Colonic mucosa (tissue), 4 donors: ENCODE results near the gene ORM2. TPM values are rescaled to one million over a fixed set of nuclear protein-coding genes. Genes with fewer than 3 reads are reported as not detected.

ENCODE experiments used
- DNase-seq: peaks from one replicate; pipeline ENCODE4 v3.0.0-alpha.2; 2020
- H3K27ac ChIP-seq: fragments of 200-600 bp; one replicate; pipeline ENCODE4 v1.8.0; 2021
- H3K27me3 ChIP-seq: fragments of 200-600 bp; one replicate; pipeline ENCODE4 v1.8.0; 2021
- H3K36me3 ChIP-seq: fragments of 200-600 bp; one replicate; pipeline ENCODE4 v1.8.0; 2021
- H3K4me1 ChIP-seq: fragments of 200-600 bp; one replicate; pipeline ENCODE4 v1.8.0; 2021; ENCODE audit warnings: mild to moderate bottlenecking
- H3K4me3 ChIP-seq: fragments of 200-600 bp; one replicate; pipeline ENCODE4 v1.8.0; 2021
- H3K9ac ChIP-seq, 2 donors: one replicate each; pipeline ENCODE4 v1.7.0; 2013; ENCODE audit warnings: control low read depth in 2 of 2, low read depth in 2 of 2, low read length in 2 of 2
- H3K9me3 ChIP-seq: fragments of 200-600 bp; one replicate; pipeline ENCODE4 v1.8.0; 2021
- intact Hi-C: fragments of 100-400 bp; cut with DNase I; formaldehyde crosslinking; loops from one replicate; pipeline ENCODE4 v1.14.1; 2022
- total RNA-seq, 2 donors: library from RNA; stranded (reverse); fragmentation: NEBNext Ultra II Directional in 1 of 2; extraction: Animal tissue kit (Norgen Biotek cat#: 25700) in 1 of 2; gene quantifications; one replicate each; pipeline ENCODE4 v1.2.1, GENCODE V29; 2021
- TF ChIP-seq, protein P1 (sequence below): fragments of 200-600 bp; IDR thresholded peaks from one replicate; pipeline ENCODE4 v1.8.0; 2022; ENCODE audit warnings: antibody characterized with exemption, mild to moderate bottlenecking
- donor health status: healthy.
- donor health status: DM: no; HTN: no; CAD: no.
- donor health status: DM: no; HTN: no; CAD: no.

ORM2 gene
- total RNA-seq, 2 donors from 2014 or later: 2.4 TPM; not detected in 1

GRCh38 chr9:114287763-114288192 lies 41.9 kb upstream of the ORM2 start:
- no peak overlapping the region for H3K27ac ChIP-seq
- intact Hi-C loops: loop anchor here (5.0 kb wide), 1 partner anchor 180 kb away; no protein-coding TSS in a partner anchor
- no peaks in the 10 kb centered on the region for H3K27me3 ChIP-seq
- TF ChIP-seq, protein P1, sequence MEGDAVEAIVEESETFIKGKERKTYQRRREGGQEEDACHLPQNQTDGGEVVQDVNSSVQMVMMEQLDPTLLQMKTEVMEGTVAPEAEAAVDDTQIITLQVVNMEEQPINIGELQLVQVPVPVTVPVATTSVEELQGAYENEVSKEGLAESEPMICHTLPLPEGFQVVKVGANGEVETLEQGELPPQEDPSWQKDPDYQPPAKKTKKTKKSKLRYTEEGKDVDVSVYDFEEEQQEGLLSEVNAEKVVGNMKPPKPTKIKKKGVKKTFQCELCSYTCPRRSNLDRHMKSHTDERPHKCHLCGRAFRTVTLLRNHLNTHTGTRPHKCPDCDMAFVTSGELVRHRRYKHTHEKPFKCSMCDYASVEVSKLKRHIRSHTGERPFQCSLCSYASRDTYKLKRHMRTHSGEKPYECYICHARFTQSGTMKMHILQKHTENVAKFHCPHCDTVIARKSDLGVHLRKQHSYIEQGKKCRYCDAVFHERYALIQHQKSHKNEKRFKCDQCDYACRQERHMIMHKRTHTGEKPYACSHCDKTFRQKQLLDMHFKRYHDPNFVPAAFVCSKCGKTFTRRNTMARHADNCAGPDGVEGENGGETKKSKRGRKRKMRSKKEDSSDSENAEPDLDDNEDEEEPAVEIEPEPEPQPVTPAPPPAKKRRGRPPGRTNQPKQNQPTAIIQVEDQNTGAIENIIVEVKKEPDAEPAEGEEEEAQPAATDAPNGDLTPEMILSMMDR: no peak
- no peaks in the 10 kb centered on the region for H3K4me1 ChIP-seq
- H3K36me3 ChIP-seq: no peaks in the 10 kb centered on the region
- DNase-seq: no peak
- no peak overlapping the region for H3K4me3 ChIP-seq
- H3K9ac ChIP-seq: no peak overlapping the region
- H3K9me3 ChIP-seq: no peaks in the 10 kb centered on the region

GRCh38 chr9:114288193-114289091 lies 41.2 kb upstream of the ORM2 start:
- no peak for DNase-seq
- Histone ChIP-seq H3K27ac (no peak overlapping the region), H3K4me1 (no peaks in the 10 kb centered on the region), H3K9me3 (no peaks in the 10 kb centered on the region), H3K36me3 (no peaks in the 10 kb centered on the region), H3K4me3 (no peak overlapping the region), H3K27me3 (no peaks in the 10 kb centered on the region), H3K9ac (no peak overlapping the region)
- intact Hi-C loops: loop anchor here (5.0 kb wide), 1 partner anchor 181 kb away; no protein-coding TSS in a partner anchor
- TF ChIP-seq, protein P1: no peak

GRCh38 chr9:114289106-114289505 lies 40.6 kb upstream of the ORM2 start:
- Histone ChIP-seq H3K9me3 (no peaks in the 10 kb centered on the region), H3K9ac (no peak overlapping the region), H3K4me1 (no peaks in the 10 kb centered on the region), H3K27me3 (no peaks in the 10 kb centered on the region), H3K27ac (no peak overlapping the region), H3K36me3 (no peaks in the 10 kb centered on the region), H3K4me3 (no peak overlapping the region)
- DNase-seq: no peak
- intact Hi-C loops: loop anchor here (5.0 kb wide), 1 partner anchor 182 kb away; no protein-coding TSS in a partner anchor
- TF ChIP-seq, protein P1: no peak

- intact Hi-C loops: loop anchor here (5.0 kb wide), 3 partner anchors 133 to 208 kb away; partner anchors contain the start of gene COL27A1
- H3K4me1 ChIP-seq: no peaks in the 10 kb centered on the region
- H3K27ac ChIP-seq: no peak overlapping the region
- H3K36me3 ChIP-seq: no peaks in the 10 kb centered on the region
- H3K9me3 ChIP-seq: no peaks in the 10 kb centered on the region
- H3K9ac ChIP-seq: no peak overlapping the region
- TF ChIP-seq, protein P1: no peak
- no peak for DNase-seq
- no peak overlapping the region for H3K4me3 ChIP-seq
- H3K27me3 ChIP-seq: no peaks in the 10 kb centered on the region
Observed at GRCh38 chr9:114289571-114290481, 39.8 kb upstream of the ORM2 start.

GRCh38 chr9:114290561-114290986 lies 39.1 kb upstream of the ORM2 start:
- intact Hi-C loops: loop anchor here (5.0 kb wide), 2 partner anchors 133 to 208 kb away; partner anchors contain the start of gene COL27A1
- no peak for DNase-seq

More at GRCh38 chr9:114290561-114290986, 39.1 kb upstream of the ORM2 start:
- TF ChIP-seq, protein P1: no peak
- Histone ChIP-seq H3K9ac (no peak overlapping the region), H3K9me3 (no peaks in the 10 kb centered on the region), H3K36me3 (no peaks in the 10 kb centered on the region), H3K4me3 (no peak overlapping the region), H3K27ac (no peak overlapping the region), H3K4me1 (no peaks in the 10 kb centered on the region), H3K27me3 (no peaks in the 10 kb centered on the region)
